HepG2 (cell line): Measurements from ENCODE around the gene METTL26. TPM values are rescaled to one million over a fixed set of nuclear protein-coding genes. Genes with fewer than 3 reads are reported as not detected.
A peak's percentile ranks its signal among the peaks of the same experiment; 100 is the strongest.

ENCODE experiments used
- ARID4A ChIP-seq: sonication (generic); formaldehyde crosslinking; IDR thresholded peaks from 2 replicates; pipeline ENCODE4 v1.5.0; 2020; ENCODE audit warnings: mild to moderate bottlenecking, missing genetic modification reagents, borderline replicate concordance
- CENPBD1 ChIP-seq: sonication (generic); formaldehyde crosslinking; IDR thresholded peaks from 2 replicates; pipeline ENCODE4 v1.8.0; 2022; ENCODE audit warnings: missing genetic modification reagents, low read depth, mild to moderate bottlenecking, borderline replicate concordance
- CREM ChIP-seq, 2 experiments: sonication (generic) in 1 of 2; formaldehyde crosslinking in 1 of 2; IDR thresholded peaks; 2 replicates each; pipeline versions ENCODE4 v1.4.0 to v1.6.1; 2016 to 2020; ENCODE audit warnings: antibody characterized with exemption in 1 of 2, mild to moderate bottlenecking in 1 of 2, missing genetic modification reagents in 1 of 2
- ELF1 ChIP-seq: sonication (generic); formaldehyde crosslinking; IDR thresholded peaks from 2 replicates; pipeline ENCODE4 v1.4.0; 2020; ENCODE audit warnings: missing genetic modification reagents
- GATAD1 ChIP-seq: IDR thresholded peaks from 2 replicates; pipeline ENCODE4 v1.6.1; 2016; ENCODE audit warnings: missing genetic modification reagents, missing compliant biosample characterization
- GTF3A ChIP-seq: sonication (generic); formaldehyde crosslinking; conservative IDR thresholded peaks from 2 replicates; pipeline ENCODE4 v1.4.0; 2020; ENCODE audit warnings: mild to moderate bottlenecking, missing genetic modification reagents
- HINFP ChIP-seq: sonication (generic); formaldehyde crosslinking; IDR thresholded peaks from 2 replicates; pipeline ENCODE4 v1.4.0; 2020; ENCODE audit warnings: low read depth, mild to moderate bottlenecking, missing genetic modification reagents
- IKZF5 ChIP-seq: IDR thresholded peaks from 2 replicates; pipeline ENCODE4 v1.6.1; 2018; ENCODE audit warnings: missing genetic modification reagents, mild to moderate bottlenecking, missing compliant biosample characterization
- KLF11 ChIP-seq: IDR thresholded peaks from 2 replicates; pipeline ENCODE4 v1.6.1; 2016; ENCODE audit warnings: missing compliant biosample characterization
- KLF9 ChIP-seq: IDR thresholded peaks from 2 replicates; pipeline ENCODE4 v1.6.1; 2016; ENCODE audit warnings: low read depth
- MNT ChIP-seq: fragments of 450-650 bp; IDR thresholded peaks from 2 replicates; pipeline ENCODE4 v1.6.1; 2016
- NFYB ChIP-seq: sonication (generic); formaldehyde crosslinking; IDR thresholded peaks from 2 replicates; pipeline ENCODE4 v1.4.0; 2020; ENCODE audit warnings: missing genetic modification reagents
- NR2F6 ChIP-seq, 2 experiments: IDR thresholded peaks; 2 replicates each; pipeline ENCODE4 v1.6.1; 2016; ENCODE audit warnings: antibody characterized with exemption in 1 of 2, mild to moderate bottlenecking in 1 of 2
- SIN3B ChIP-seq: fragments of 150-350 bp; IDR thresholded peaks from 2 replicates; pipeline ENCODE4 v1.6.1; 2014; ENCODE audit warnings: low read length
- TFDP2 ChIP-seq: sonication (generic); formaldehyde crosslinking; IDR thresholded peaks from 2 replicates; pipeline ENCODE4 v1.4.0; 2020; ENCODE audit warnings: missing genetic modification reagents
- ZNF350 ChIP-seq: sonication (generic); formaldehyde crosslinking; IDR thresholded peaks from 2 replicates; pipeline ENCODE4 v1.4.0; 2020; ENCODE audit warnings: mild to moderate bottlenecking, low read depth, missing genetic modification reagents, borderline replicate concordance
- ZNF558 ChIP-seq: sonication (generic); formaldehyde crosslinking; IDR thresholded peaks from 2 replicates; pipeline ENCODE4 v1.9.0; 2022; ENCODE audit warnings: mild to moderate bottlenecking, missing genetic modification reagents, borderline replicate concordance
- polyA plus RNA-seq, 8 experiments: library from polyadenylated mRNA; depleted of rRNA in 3 of 8; stranded (reverse) in 7 of 8; unstranded in 1 of 8; fragments of >200 nt; fragmentation: Illumina TruSeq in 4 of 8; extraction: Trizol in 4 of 8; gene quantifications; 2 replicates each; pipeline versions ENCODE4 v1.2.1 to v1.2.3, GENCODE V29; 2011 to 2016; ENCODE audit warnings: low read depth in 4 of 8, missing spikeins in 1 of 8, mixed read lengths in 1 of 8; ENCODE audit not compliant: insufficient read depth in 1 of 8
- total RNA-seq, 5 experiments: library from RNA; depleted of rRNA; stranded (reverse); fragments of >200 nt; fragmentation: Illumina TruSeq; extraction: Trizol; gene quantifications; 2 replicates each; pipeline ENCODE4 v1.2.3, GENCODE V29; 2016; ENCODE audit warnings: low read depth in 1 of 5

Gene METTL26
- total and polyA plus RNA-seq, 2 of the 13 experiments (the other 11 are each of a cell fraction or from before 2014, with no cell fraction given), result 65.5 to 70.1 TPM

- 0 out of 2 replicates have a peak, but pooled peaks have one; percentile 21 for TF ChIP-seq MNT
- TF ChIP-seq IKZF5, result peak; percentile 49; the same call in 1 of the 2 replicates
- peak; percentile 75; the same call in 1 of the 2 replicates for TF ChIP-seq ARID4A (CRISPR knock-in tag)
- peak; percentile 75; the same call in 1 of the 2 replicates for TF ChIP-seq GTF3A (CRISPR knock-in tag)
- TF ChIP-seq CENPBD1, result no peak
- peak; percentile 57 for TF ChIP-seq SIN3B
- TF ChIP-seq KLF11 (CRISPR knock-in tag), result no peak
- TF ChIP-seq HINFP, result 0 out of 2 replicates have a peak, but pooled peaks have one; percentile 10
- TF ChIP-seq NR2F6 (IDR thresholded peaks at IDR 0.05), result no peak
- peak; percentile 54; the same call in 1 of the 2 replicates for TF ChIP-seq NR2F6 (CRISPR knock-in tag; IDR thresholded peaks at IDR 0.05)
- 0 out of 2 replicates have a peak, but pooled peaks have one; percentile 6 for TF ChIP-seq KLF9
- TF ChIP-seq NFYB (CRISPR knock-in tag), result peak; percentile 77
- TF ChIP-seq ZNF558, result 0 out of 2 replicates have a peak, but pooled peaks have one; percentile 60
- 0 out of 2 replicates have a peak, but pooled peaks have one; percentile 20 for TF ChIP-seq ZNF350 (CRISPR knock-in tag)
- peak; percentile 54; the same call in 1 of the 2 replicates for TF ChIP-seq TFDP2 (CRISPR knock-in tag)
- TF ChIP-seq ELF1 (CRISPR knock-in tag), result peak; percentile 71
- peak; percentile 83 for TF ChIP-seq GATAD1 (CRISPR knock-in tag)
- TF ChIP-seq CREM (IDR thresholded peaks at IDR 0.05), result peak; percentile 54; the same call in 1 of the 2 replicates
- TF ChIP-seq CREM (CRISPR knock-in tag; IDR thresholded peaks at IDR 0.05), result no peak
Observed at GRCh38 chr16:588889-589657, 47.0 kb downstream of the METTL26 start (continued).
